ENCODE data around the gene DENND2A.

Gene DENND2A

GRCh38 chr7:140618306-140618705 lies 22.3 kb downstream of the DENND2A start:
- no peak for FAIRE-seq

- FAIRE-seq = no peak
Observed at GRCh38 chr7:140617081-140617480, 23.5 kb downstream of the DENND2A start.

- no peak for FAIRE-seq
Observed at GRCh38 chr7:140616328-140616727, 24.3 kb downstream of the DENND2A start.

- no peak for FAIRE-seq
Observed at GRCh38 chr7:140611641-140612040, 29.0 kb downstream of the DENND2A start.

- FAIRE-seq = no peak
Observed at GRCh38 chr7:140610204-140611165, 30.1 kb downstream of the DENND2A start.

GRCh38 chr7:140609646-140610045 lies 31.0 kb downstream of the DENND2A start:
- FAIRE-seq = no peak

- no peak for FAIRE-seq
Observed at GRCh38 chr7:140607441-140607989, 33.1 kb downstream of the DENND2A start.

- no peak for FAIRE-seq
Observed at GRCh38 chr7:140605337-140605736, 35.3 kb downstream of the DENND2A start.

- FAIRE-seq = no peak
Observed at GRCh38 chr7:140604760-140605159, 35.9 kb downstream of the DENND2A start.

GRCh38 chr7:140604076-140604475 lies 36.5 kb downstream of the DENND2A start:
- no peak for FAIRE-seq

- no peak for FAIRE-seq
Observed at GRCh38 chr7:140601566-140602174, 38.9 kb downstream of the DENND2A start.

- FAIRE-seq = no peak
Observed at GRCh38 chr7:140600341-140600740, 40.3 kb downstream of the DENND2A start.

GRCh38 chr7:140597428-140597949 lies 43.1 kb downstream of the DENND2A start:
- no peak for FAIRE-seq

GRCh38 chr7:140596519-140597427 lies 43.8 kb downstream of the DENND2A start:
- no peak for FAIRE-seq

- FAIRE-seq = no peak
Observed at GRCh38 chr7:140595468-140596092, 45.0 kb downstream of the DENND2A start.

GRCh38 chr7:140594131-140594691 lies 46.4 kb downstream of the DENND2A start:
- no peak for FAIRE-seq

- FAIRE-seq = no peak
Observed at GRCh38 chr7:140593672-140593982, 47.0 kb downstream of the DENND2A start.

- FAIRE-seq = no peak
Observed at GRCh38 chr7:140592964-140593671, 47.5 kb downstream of the DENND2A start.

- no peak for FAIRE-seq
Observed at GRCh38 chr7:140591180-140591902, 49.3 kb downstream of the DENND2A start.

GRCh38 chr7:140587243-140587642 lies 53.4 kb downstream of the DENND2A start:
- FAIRE-seq = no peak

Data from islet of Langerhans (tissue), 1 donor.